C4-2B (cell line): Measurements from ENCODE around the gene GATA1.

Source experiments
- H3K27ac ChIP-seq: fragments of 450-650 bp; 2 replicates; pipeline ENCODE4 v1.5.1; 2017
- ZFX ChIP-seq: fragments of 450-650 bp; IDR thresholded peaks from 2 replicates; pipeline ENCODE4 v1.6.1; 2017
- TF ChIP-seq, protein P1 (sequence below): fragments of 450-650 bp; conservative IDR thresholded peaks from 2 replicates; pipeline ENCODE4 v1.5.1; 2017; ENCODE audit warnings: mild to moderate bottlenecking

The GATA1 gene

DNA sequence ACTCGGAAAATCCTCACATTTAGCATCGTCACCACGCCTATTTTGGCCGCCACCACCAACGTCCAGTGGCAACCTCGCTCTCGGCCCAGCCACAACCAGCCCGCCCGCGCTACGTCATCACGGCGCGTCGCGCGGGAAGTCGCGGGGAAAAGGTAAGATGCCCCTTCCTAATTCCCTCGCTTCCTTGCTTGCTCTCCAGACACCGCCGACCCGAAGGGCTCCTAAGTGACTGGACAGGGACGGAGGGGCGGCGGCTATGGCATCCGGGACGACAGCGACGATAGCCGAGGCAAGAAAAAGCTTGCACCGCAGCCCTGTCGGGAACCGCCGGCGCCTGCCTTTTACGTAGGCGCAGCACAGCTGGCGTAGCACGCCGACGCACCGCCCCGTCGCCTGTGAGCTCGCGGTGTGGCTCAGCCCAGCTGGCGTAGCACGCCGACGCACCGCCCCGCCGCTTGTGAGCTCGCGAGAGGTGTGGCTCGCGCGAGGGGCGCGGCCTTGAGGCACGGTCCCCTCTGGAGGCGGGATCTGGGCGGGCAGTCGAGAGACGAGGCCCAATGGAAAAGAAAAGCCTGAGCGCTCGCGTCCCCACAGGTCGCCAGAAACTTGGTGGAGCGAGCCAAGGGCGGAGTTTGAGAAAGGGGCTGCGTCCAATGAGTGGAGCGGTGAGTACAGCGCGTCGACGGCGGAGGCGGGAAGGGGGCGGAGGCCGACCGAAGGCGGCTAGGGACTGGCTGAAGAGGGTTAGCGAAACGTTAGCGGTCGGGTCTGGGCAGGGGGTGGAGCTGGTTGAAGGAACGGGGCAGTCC is 15.1 kb downstream of the GATA1 start, which contains the start of gene HDAC6:
Gene HDAC6 (plus strand): TSS at position 788 of the 809 bp plus-strand sequence. CDS start 626 bp downstream, outside the sequence.
- no peak for TF ChIP-seq ZFX
- TF ChIP-seq, protein P1, sequence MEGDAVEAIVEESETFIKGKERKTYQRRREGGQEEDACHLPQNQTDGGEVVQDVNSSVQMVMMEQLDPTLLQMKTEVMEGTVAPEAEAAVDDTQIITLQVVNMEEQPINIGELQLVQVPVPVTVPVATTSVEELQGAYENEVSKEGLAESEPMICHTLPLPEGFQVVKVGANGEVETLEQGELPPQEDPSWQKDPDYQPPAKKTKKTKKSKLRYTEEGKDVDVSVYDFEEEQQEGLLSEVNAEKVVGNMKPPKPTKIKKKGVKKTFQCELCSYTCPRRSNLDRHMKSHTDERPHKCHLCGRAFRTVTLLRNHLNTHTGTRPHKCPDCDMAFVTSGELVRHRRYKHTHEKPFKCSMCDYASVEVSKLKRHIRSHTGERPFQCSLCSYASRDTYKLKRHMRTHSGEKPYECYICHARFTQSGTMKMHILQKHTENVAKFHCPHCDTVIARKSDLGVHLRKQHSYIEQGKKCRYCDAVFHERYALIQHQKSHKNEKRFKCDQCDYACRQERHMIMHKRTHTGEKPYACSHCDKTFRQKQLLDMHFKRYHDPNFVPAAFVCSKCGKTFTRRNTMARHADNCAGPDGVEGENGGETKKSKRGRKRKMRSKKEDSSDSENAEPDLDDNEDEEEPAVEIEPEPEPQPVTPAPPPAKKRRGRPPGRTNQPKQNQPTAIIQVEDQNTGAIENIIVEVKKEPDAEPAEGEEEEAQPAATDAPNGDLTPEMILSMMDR: no peak
- H3K27ac ChIP-seq: peak within 1 kb of the TSS; percentile 88

DNA sequence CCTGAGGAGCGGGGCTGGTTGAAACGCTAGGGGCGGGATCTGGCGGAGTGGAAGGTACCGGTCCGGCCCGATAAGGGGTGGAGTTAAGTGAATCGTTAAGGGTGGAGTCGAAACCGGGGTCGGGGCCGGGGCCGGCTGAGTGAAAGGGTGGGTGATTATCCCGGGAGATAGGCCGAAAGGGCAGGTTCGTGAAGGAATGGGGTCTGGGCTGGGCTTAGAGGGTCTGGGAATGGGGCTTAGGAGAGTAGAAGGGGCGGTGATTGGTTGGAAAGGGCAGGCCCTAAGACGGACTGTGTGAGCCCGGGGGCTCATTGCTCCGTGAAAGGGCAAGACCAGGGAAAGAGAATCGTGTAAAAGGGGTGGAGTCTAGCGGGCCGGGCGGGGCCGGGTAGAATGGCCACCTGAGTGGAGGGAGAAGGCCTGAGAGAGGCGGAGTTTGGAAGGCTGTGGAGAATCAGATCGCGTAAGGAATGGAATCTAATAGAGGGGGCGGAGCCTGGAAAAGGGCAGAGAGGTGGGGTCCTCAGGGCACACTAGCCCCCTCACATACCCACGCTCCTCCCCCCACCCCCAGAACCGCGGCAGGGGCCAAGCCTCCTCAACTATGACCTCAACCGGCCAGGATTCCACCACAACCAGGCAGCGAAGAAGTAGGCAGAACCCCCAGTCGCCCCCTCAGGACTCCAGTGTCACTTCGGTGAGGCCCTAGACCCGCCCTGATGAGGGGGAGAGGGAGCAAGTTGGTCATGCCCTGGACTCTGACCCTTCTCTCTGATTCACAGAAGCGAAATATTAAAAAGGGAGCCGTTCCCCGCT is 15.9 kb downstream of the GATA1 start:
- no peak for TF ChIP-seq ZFX
- TF ChIP-seq, protein P1: no peak
- peak overlapping the region; percentile 88 for H3K27ac ChIP-seq

DNA sequence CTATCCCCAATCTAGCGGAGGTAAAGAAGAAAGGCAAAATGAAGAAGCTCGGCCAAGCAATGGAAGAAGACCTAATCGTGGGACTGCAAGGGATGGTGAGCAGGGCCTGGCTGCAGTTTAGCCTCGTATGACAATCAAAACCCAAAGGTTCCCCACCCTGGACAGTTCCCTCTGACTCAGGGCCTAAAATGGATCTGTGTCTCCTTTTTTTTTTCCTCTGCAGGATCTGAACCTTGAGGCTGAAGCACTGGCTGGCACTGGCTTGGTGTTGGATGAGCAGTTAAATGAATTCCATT is 16.5 kb downstream of the GATA1 start:
- TF ChIP-seq, protein P1: no peak
- no peak for TF ChIP-seq ZFX
- H3K27ac ChIP-seq: peak overlapping the region; percentile 88

DNA sequence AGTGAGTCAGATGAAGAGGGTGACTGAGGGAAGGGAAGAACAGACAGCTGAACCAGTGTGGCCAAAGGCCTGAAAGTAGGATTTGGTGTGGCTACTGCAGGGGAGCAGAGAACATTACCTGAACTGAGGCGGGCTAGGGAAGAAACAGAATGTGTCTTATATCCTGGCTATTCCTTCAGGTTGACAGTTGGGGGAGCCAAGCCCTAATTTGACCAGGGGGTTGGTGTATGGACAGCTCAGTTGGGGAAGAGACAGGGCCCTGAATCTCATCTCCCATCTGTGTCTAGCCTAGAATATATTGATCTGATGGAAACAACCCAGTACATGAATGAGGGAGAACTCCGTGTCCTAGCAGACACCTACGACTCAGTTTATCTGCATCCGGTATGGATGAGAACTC is 19.7 kb downstream of the GATA1 start:
- no peak for TF ChIP-seq ZFX
- TF ChIP-seq, protein P1: no peak
- no peak overlapping the region for H3K27ac ChIP-seq

DNA sequence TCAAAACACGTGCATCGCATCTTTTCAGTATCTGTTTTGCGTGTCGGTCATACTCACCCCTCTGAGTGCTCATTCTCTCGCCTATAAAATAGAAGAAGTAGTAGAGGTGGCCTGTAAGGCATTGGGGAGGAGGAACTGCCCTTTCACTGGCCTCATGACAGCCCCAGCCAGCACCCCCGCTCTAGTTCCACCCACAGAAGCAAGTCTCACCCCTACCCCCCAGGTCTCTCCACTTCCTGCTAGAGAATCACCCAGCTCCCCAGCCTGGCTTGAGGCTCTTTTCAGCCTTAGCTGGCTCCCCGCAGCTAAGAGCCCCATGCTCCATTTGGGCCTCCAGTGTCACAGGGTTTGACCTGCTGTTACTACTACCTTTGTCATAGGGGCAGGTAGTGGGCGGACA is 27.3 kb downstream of the GATA1 start:
- TF ChIP-seq ZFX: no peak
- TF ChIP-seq, protein P1: no peak
- H3K27ac ChIP-seq: no peak overlapping the region

DNA sequence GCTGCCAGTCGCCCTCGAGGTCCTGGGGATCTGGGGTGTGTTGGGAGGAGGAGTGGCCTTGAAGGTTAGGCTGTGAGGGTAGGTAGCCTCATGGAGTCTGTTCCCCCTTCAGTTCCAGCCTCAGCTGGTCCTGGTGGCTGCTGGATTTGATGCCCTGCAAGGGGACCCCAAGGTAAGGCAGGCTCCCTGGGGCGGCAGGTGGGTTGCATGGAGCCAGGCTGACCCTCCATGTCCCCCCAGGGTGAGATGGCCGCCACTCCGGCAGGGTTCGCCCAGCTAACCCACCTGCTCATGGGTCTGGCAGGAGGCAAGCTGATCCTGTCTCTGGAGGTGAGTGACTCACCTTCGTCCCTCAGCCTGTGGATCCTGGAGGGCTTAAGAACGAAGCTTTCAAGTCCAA is 28.3 kb downstream of the GATA1 start:
- TF ChIP-seq, protein P1: no peak
- TF ChIP-seq ZFX: no peak
- no peak overlapping the region for H3K27ac ChIP-seq

DNA sequence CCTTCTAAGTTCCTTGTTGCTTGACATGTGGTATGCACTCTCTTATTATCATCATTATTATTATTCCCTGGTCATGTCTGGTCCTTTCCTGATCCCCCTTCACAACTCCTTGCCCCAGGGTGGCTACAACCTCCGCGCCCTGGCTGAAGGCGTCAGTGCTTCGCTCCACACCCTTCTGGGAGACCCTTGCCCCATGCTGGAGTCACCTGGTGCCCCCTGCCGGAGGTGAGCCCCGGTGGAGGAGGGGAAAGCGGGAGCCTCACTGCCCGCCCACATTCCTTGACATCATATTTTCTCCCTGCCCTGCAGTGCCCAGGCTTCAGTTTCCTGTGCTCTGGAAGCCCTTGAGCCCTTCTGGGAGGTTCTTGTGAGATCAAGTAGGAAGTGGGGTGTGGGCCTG is 28.9 kb downstream of the GATA1 start:
- TF ChIP-seq ZFX: no peak
- TF ChIP-seq, protein P1: no peak
- no peak overlapping the region for H3K27ac ChIP-seq
